Uterus (tissue), 4 donors: ENCODE measurements around the gene VCY. TPM values are rescaled to one million over a fixed set of nuclear protein-coding genes. Genes with fewer than 3 reads are reported as not detected.
"Not testable (repeated sequence)": the region's sequence is repeated elsewhere in the genome, so short reads cannot be mapped to it uniquely, and the experiment has no call there.

Experiments used
- DNase-seq, 2 donors: peaks; one replicate each; pipeline ENCODE4 v3.0.0-alpha.2; 2019 to 2020
- H3K27ac ChIP-seq, 2 donors: fragments of 200-600 bp; sonication (generic); 1 replicate in 1 of 2; 2 replicates in 1 of 2; pipeline ENCODE4 v1.5.1; 2016 to 2018
- H3K27me3 ChIP-seq, 2 donors: fragments of 200-600 bp; sonication (generic); one replicate each; pipeline ENCODE4 v1.5.1; 2018 to 2019; ENCODE audit warnings: control low read depth in 1 of 2
- H3K36me3 ChIP-seq, 2 donors: fragments of 200-600 bp; sonication (generic); one replicate each; pipeline ENCODE4 v1.5.1; 2019; ENCODE audit warnings: control low read depth in 1 of 2
- H3K4me1 ChIP-seq, 2 donors: fragments of 200-600 bp; sonication (generic); one replicate each; pipeline ENCODE4 v1.5.1; 2018 to 2019; ENCODE audit warnings: control low read depth in 1 of 2
- H3K4me3 ChIP-seq, 2 donors: fragments of 200-600 bp; sonication (generic); 1 replicate in 1 of 2; 2 replicates in 1 of 2; pipeline ENCODE4 v1.5.1; 2018 to 2019; ENCODE audit warnings: mild to moderate bottlenecking in 1 of 2
- H3K9me3 ChIP-seq, 2 donors: fragments of 200-600 bp; sonication (generic); one replicate each; pipeline ENCODE4 v1.5.1; 2019; ENCODE audit warnings: control low read depth in 1 of 2
- intact Hi-C: fragments of 100-400 bp; cut with DNase I; formaldehyde crosslinking; loops from one replicate; pipeline ENCODE4 v1.15.1; 2023; ENCODE audit warnings: low total_unique reads
- total RNA-seq, 4 donors: library from RNA; depleted of rRNA in 3 of 4; stranded (reverse); fragments of >200 nt in 3 of 4; gene quantifications; one replicate each; pipeline versions ENCODE4 v1.1.0 to v1.2.4, GENCODE V29; 2014 to 2023
- donor health status: DM: yes; HTN: yes; CAD: no.

VCY gene
- total RNA-seq, result not detected

DNA sequence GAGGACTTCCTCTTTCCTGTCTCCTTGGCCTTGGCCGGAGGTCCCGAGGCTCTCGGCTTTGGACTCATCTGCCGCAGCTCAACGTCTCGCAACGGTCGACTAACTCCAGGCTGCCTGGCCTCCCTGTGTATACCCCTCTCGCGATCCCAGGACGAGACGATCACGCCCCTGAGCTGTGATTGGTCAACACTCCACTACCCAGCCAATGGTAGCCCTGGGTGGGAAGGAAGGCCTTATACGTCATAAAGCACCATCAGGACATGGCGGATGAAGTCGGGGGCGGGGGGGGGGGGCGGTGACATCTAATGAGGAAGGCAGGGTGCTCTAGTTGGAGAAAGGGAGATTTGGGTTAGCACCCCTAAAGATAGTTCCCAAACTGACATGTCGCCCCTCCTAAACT lies at the start of gene VCY:
Gene VCY, minus strand, starts transcription at position 101 of the 400 bp plus-strand sequence. Its CDS starts 33 bp downstream, at position 68.
- H3K4me1 ChIP-seq, intact Hi-C loops, H3K27ac ChIP-seq, DNase-seq, H3K36me3 ChIP-seq, H3K27me3 ChIP-seq, H3K4me3 ChIP-seq, H3K9me3 ChIP-seq: not testable (repeated sequence)

DNA sequence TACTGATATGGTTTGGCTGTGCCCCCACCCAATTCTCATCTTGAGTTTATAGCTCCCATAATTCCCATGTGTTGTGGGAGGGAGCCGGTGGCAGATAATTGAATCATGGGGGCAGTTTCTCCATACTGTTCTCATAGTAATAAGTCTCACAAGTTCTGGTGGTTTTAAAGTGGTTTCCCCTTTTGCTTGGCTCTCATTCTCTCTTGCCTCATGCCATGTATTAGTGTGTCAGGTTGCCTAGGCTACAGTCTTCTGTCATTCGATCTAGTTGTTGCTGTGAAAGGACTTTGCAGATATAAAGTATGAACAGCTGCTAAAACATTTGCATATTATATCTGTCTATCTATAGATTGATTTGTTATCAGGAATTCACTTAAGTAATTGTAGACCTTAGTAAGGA lies 44.1 kb upstream of the VCY start:
- H3K4me3 ChIP-seq, H3K27me3 ChIP-seq, H3K4me1 ChIP-seq, H3K27ac ChIP-seq, H3K36me3 ChIP-seq, H3K9me3 ChIP-seq, intact Hi-C loops, DNase-seq: not testable (repeated sequence)

DNA sequence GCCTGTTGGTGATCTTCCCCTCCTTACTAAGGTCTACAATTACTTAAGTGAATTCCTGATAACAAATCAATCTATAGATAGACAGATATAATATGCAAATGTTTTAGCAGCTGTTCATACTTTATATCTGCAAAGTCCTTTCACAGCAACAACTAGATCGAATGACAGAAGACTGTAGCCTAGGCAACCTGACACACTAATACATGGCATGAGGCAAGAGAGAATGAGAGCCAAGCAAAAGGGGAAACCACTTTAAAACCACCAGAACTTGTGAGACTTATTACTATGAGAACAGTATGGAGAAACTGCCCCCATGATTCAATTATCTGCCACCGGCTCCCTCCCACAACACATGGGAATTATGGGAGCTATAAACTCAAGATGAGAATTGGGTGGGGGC lies 25.6 kb upstream of the VCY start:
- H3K9me3 ChIP-seq, H3K27ac ChIP-seq, H3K27me3 ChIP-seq, DNase-seq, H3K4me3 ChIP-seq, H3K36me3 ChIP-seq, intact Hi-C loops, H3K4me1 ChIP-seq: not testable (repeated sequence)

DNA sequence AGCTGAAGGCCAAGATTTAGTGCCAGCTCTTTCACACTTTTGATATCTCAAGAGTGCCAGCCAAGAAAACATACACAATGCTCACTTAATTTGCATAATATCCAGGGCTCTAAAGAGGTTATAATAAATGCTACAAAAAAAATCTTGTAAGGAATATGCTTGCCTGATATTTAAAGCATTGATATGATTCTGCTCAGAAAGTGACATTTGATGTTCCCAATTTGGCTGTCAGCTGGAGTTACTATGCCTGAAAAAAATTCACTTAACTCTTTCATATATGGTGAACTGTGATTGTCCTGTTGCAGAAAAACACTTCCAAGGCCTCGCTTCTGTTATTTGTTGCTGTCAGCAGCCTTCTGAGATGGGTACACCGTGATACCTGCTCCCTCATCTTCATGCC lies 43.9 kb downstream of the VCY start:
- not testable (repeated sequence) for H3K27me3 ChIP-seq, H3K36me3 ChIP-seq

More for the DNA sequence above, 43.9 kb downstream of the VCY start:
- intact Hi-C loops, H3K4me3 ChIP-seq, H3K4me1 ChIP-seq, H3K9me3 ChIP-seq, H3K27ac ChIP-seq, DNase-seq: not testable (repeated sequence)

Other genes with a start within 250 kb of the VCY start
- gene VCY1B, start 69.8 kb upstream of the VCY start, total RNA-seq, result not detected